ENCODE data around the gene ROR1.

DNA sequence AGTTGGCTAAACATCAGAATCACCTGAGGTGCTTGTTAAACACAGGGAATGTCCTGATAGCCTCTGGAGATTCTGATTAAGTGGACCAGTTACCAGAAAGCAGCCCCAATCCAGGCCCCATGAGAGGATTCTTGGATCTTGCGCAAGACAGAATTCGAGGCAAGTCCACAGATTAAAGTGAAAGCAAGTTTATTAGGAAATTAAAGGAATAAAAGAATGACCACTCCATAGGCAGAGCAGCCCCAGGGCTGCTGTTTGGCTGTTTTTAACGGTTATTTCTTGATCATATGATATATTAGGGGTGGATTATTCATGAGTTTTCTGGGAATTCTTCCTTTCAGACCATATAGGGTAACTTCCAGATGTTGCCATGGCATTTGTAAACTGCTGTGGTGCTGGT is 176.2 kb downstream of the ROR1 start:
- TF ChIP-seq FOXP2 (optimal IDR thresholded peaks at IDR 0.05; ENCODE audit: control extremely low read depth, extremely low read length, insufficient read depth) = no peak
- TF ChIP-seq EZH2 (IDR thresholded peaks at IDR 0.05) = no peak
- TF ChIP-seq POLR2AphosphoS5 (IDR thresholded peaks at IDR 0.05; ENCODE audit: borderline replicate concordance, low read depth, low read length) = no peak

All from SK-N-MC (cell line).